Endothelial cell of umbilical vein (primary cell): ENCODE data around the gene NLGN1. TPM values are rescaled to one million over a fixed set of nuclear protein-coding genes. Genes with fewer than 3 reads are reported as not detected.

Source experiments
- BruUV-seq: library from RNA; stranded (reverse); fragments of 400-500 nt; replicated peaks from 2 replicates; lab custom pipeline; 2021; lab: Mats Ljungman, UMichigan
- CTCF ChIA-PET: fragments of 300-600, 350-600 bp; sonication (Branson Sonifier 250); formaldehyde crosslinking; loops from one replicate; lab custom pipeline; 2021; ENCODE audit warnings: antibody characterized with exemption, inconsistent platforms; lab: Charles Lee
- POLR2A ChIA-PET: fragments of 300-600, 350-600 bp; sonication (Branson Sonifier 250); formaldehyde crosslinking; loops from one replicate; lab custom pipeline; 2021; ENCODE audit warnings: antibody characterized with exemption, inconsistent platforms; lab: Charles Lee
- DNase-seq: peaks from one replicate; pipeline ENCODE4 v3.0.0-alpha.2; 2011; ENCODE audit warnings: low read depth, low spot score
- FAIRE-seq: peaks from 2 replicates; lab custom pipeline; 2011; peaks lifted over from hg19 to GRCh38; lab: Jason Lieb, UNC
- H2AFZ ChIP-seq: 2 replicates; pipeline ENCODE4 v1.6.0; 2012; ENCODE audit warnings: low read depth, low read length, control low read depth, inconsistent platforms
- H3K27ac ChIP-seq: 2 replicates; pipeline ENCODE4 v1.5.1; 2011; ENCODE audit warnings: low read depth, mild to moderate bottlenecking, control low read depth, low read length, moderate library complexity; ENCODE audit not compliant: insufficient read depth
- H3K27me3 ChIP-seq, 2 experiments: 2 replicates each; pipeline versions ENCODE4 v1.6.0 to v1.6.1; 2011; ENCODE audit warnings: low read length in 2 of 2, mixed read lengths in 1 of 2; ENCODE audit not compliant: control insufficient read depth in 2 of 2, insufficient read depth in 2 of 2
- H3K36me3 ChIP-seq, 2 experiments: 2 replicates in 1 of 2; 3 replicates in 1 of 2; pipeline ENCODE4 v1.5.1; 2011; ENCODE audit warnings: low read length in 2 of 2, mild to moderate bottlenecking in 1 of 2, moderate library complexity in 1 of 2; ENCODE audit not compliant: control insufficient read depth in 2 of 2, insufficient read depth in 2 of 2; ENCODE audit errors: extremely low read depth in 1 of 2
- H3K4me1 ChIP-seq: 3 replicates; pipeline ENCODE4 v1.5.1; 2011; ENCODE audit warnings: mild to moderate bottlenecking, low read length; ENCODE audit not compliant: control insufficient read depth, insufficient read depth; ENCODE audit errors: extremely low read depth
- H3K4me2 ChIP-seq: 2 replicates; pipeline ENCODE4 v1.6.1; 2011; ENCODE audit warnings: low read length, control low read depth, mixed read lengths; ENCODE audit not compliant: insufficient read depth
- H3K4me3 ChIP-seq, 3 experiments: fragments of 200-600 bp in 1 of 3; sonication (generic), shearing (Covaris generic) in 1 of 3; replicated peaks in 1 of 3; 2 replicates each; pipeline ENCODE4 v1.5.1; 2011 to 2016; ENCODE audit warnings: control low read depth in 3 of 3, low read length in 3 of 3, mild to moderate bottlenecking in 2 of 3, inconsistent platforms in 1 of 3, low read depth in 1 of 3, moderate library complexity in 1 of 3; ENCODE audit not compliant: insufficient read depth in 1 of 3
- H3K79me2 ChIP-seq: 2 replicates; pipeline ENCODE4 v1.6.0; 2012; ENCODE audit warnings: low read length, inconsistent platforms; ENCODE audit not compliant: control insufficient read depth, insufficient read depth
- H3K9ac ChIP-seq: replicated peaks from 2 replicates; pipeline ENCODE3; 2011; ENCODE audit warnings: low read length, control low read depth; ENCODE audit not compliant: insufficient read depth; ENCODE audit errors: extremely low read depth
- H3K9me1 ChIP-seq: replicated peaks from 3 replicates; pipeline ENCODE4 v1.6.0; 2011; ENCODE audit warnings: mild to moderate bottlenecking, low read length; ENCODE audit not compliant: control insufficient read depth, insufficient read depth; ENCODE audit errors: extremely low read depth
- H3K9me3 ChIP-seq: replicated peaks from 2 replicates; pipeline ENCODE4 v1.5.1; 2012; ENCODE audit warnings: low read length, inconsistent platforms; ENCODE audit not compliant: control insufficient read depth, insufficient read depth
- H4K20me1 ChIP-seq: replicated peaks from 2 replicates; pipeline ENCODE3; 2011; ENCODE audit warnings: mild to moderate bottlenecking, low read length; ENCODE audit not compliant: control insufficient read depth, insufficient read depth; ENCODE audit errors: extremely low read depth
- CTCF ChIP-seq, 2 donors: IDR thresholded peaks; 1 replicate in 1 of 2; 2 replicates in 1 of 2; pipeline ENCODE4 v1.5.1; 2011; ENCODE audit warnings: low read length in 2 of 2, mild to moderate bottlenecking in 2 of 2, moderate library complexity in 2 of 2, control low read depth in 1 of 2, inconsistent platforms in 1 of 2, low read depth in 1 of 2; ENCODE audit not compliant: insufficient read depth in 1 of 2; ENCODE audit errors: extremely low read depth in 1 of 2
- EZH2 ChIP-seq: IDR thresholded peaks from 2 replicates; pipeline ENCODE4 v1.6.1; 2012; ENCODE audit warnings: borderline replicate concordance, low read depth, mild to moderate bottlenecking, moderate library complexity, low read length, inconsistent platforms; ENCODE audit not compliant: severe bottlenecking
- FOS ChIP-seq: IDR thresholded peaks from 2 replicates; pipeline ENCODE4 v1.6.1; 2011; ENCODE audit warnings: mild to moderate bottlenecking, low read length, moderate library complexity, borderline replicate concordance; ENCODE audit not compliant: insufficient read depth
- POLR2A ChIP-seq: IDR thresholded peaks from 2 replicates; pipeline ENCODE4 v1.6.1; 2012; ENCODE audit warnings: low read depth, mild to moderate bottlenecking, control low read depth, low read length
- POLR2AphosphoS5 ChIP-seq: IDR thresholded peaks from 2 replicates; pipeline ENCODE4 v1.6.1; 2012; ENCODE audit warnings: low read depth, mild to moderate bottlenecking, control low read depth, low read length, moderate library complexity; ENCODE audit not compliant: insufficient read depth
- dilution Hi-C: fragments of 300-500 bp; cut with MboI; formaldehyde crosslinking; loops from one replicate; pipeline ENCODE4 v1.15.0; 2019; ENCODE audit warnings: low sequenced_read_pairs; ENCODE audit not compliant: extremely low pct_ligation_motif_present
- intact Hi-C: fragments of 100-400 bp; cut with micrococcal nuclease; formaldehyde crosslinking; loops from one replicate; pipeline ENCODE4 v1.10.0; 2022
- polyA plus RNA-seq, 4 experiments: library from polyadenylated mRNA; depleted of rRNA in 3 of 4; stranded (reverse) in 3 of 4; unstranded in 1 of 4; fragments of >200 nt; gene quantifications; 2 replicates each; pipeline versions ENCODE4 v1.2.1 to v1.2.3, GENCODE V29; 2011 to 2012; ENCODE audit warnings: missing spikeins in 1 of 4
- total RNA-seq: library from RNA; stranded (reverse); gene quantifications from 2 replicates; pipeline ENCODE4 v1.2.3, GENCODE V29; 2021

The NLGN1 gene
- total and polyA plus RNA-seq, 2 donors (not counting 3 experiments of a cell fraction or from before 2014, with no cell fraction given) = 7.9 to 16.3 TPM

- POLR2A ChIA-PET = no interaction called here
- H3K4me1 ChIP-seq = peaks cover 96% of the 10 kb centered on the region
- dilution Hi-C loops (no loop called here), intact Hi-C loops (loop anchor here (1.0 to 10.0 kb wide), 4 partner anchors 160 to 697 kb away; no protein-coding TSS in a partner anchor)
- no peaks in the 10 kb centered on the region for H3K9me1 ChIP-seq
- no peak overlapping the region for H3K4me3 ChIP-seq
- CTCF ChIA-PET = interaction anchor here (0.7 to 1.6 kb wide), 4 partner anchors 9 to 16 kb away, joined by 3 to 5 read pairs (median 4); no protein-coding TSS in a partner anchor
- DNase-seq (no peak), FAIRE-seq (no peak)
- H4K20me1 ChIP-seq = no peaks in the 10 kb centered on the region
- H3K36me3 ChIP-seq = no peaks in the 10 kb centered on the region
- no peak overlapping the region for H2AFZ ChIP-seq
- H3K27me3 ChIP-seq = no peaks in the 10 kb centered on the region
- peak overlapping the region; percentile 7 for H3K4me2 ChIP-seq
- H3K9me3 ChIP-seq = no peaks in the 10 kb centered on the region
- TSS peak; percentile 31 for BruUV-seq
- H3K9ac ChIP-seq = peak overlapping the region; percentile 44
- H3K79me2 ChIP-seq = no peaks in the 10 kb centered on the region
- TF ChIP-seq CTCF (IDR thresholded peaks at IDR 0.05; ENCODE audit: extremely low read depth in 1 of 2, insufficient read depth in 1 of 2, low read depth in 1 of 2, low read length in 2 of 2) (no peak), POLR2AphosphoS5 (no peak), POLR2A (no peak), FOS (peak; percentile 5), EZH2 (no peak)
- H3K27ac ChIP-seq = peak overlapping the region; percentile 96
Observed at GRCh38 chr3:173744895-173745294, 347.4 kb downstream of the NLGN1 start.
